HepG2 (cell line): ENCODE measurements around the gene TBC1D16. TPM values are rescaled to one million over a fixed set of nuclear protein-coding genes. Genes with fewer than 3 reads are reported as not detected.

Source experiments
- PATZ1 ChIP-seq: sonication (generic); formaldehyde crosslinking; IDR thresholded peaks from 2 replicates; pipeline ENCODE4 v1.4.0; 2020; ENCODE audit warnings: missing genetic modification reagents
- PRDM10 ChIP-seq: sonication (generic); formaldehyde crosslinking; IDR thresholded peaks from 2 replicates; pipeline ENCODE4 v1.4.0; 2020; ENCODE audit warnings: low read depth, missing genetic modification reagents
- RELA ChIP-seq: sonication (generic); formaldehyde crosslinking; IDR thresholded peaks from 2 replicates; pipeline ENCODE4 v1.4.0; 2020; ENCODE audit warnings: missing genetic modification reagents
- TCF7L2 ChIP-seq: IDR thresholded peaks from 2 replicates; pipeline ENCODE4 v1.6.1; 2011; ENCODE audit warnings: mild to moderate bottlenecking, low read depth, low read length, moderate library complexity
- ZHX2 ChIP-seq, 2 experiments: sonication (generic) in 1 of 2; formaldehyde crosslinking in 1 of 2; IDR thresholded peaks; 2 replicates each; pipeline versions ENCODE4 v1.6.1 to v1.9.0; 2014 to 2022; ENCODE audit warnings: antibody characterized with exemption in 1 of 2, borderline replicate concordance in 1 of 2, inconsistent platforms in 1 of 2, low read depth in 1 of 2, missing genetic modification reagents in 1 of 2
- ZNF224 ChIP-seq: sonication (generic); formaldehyde crosslinking; IDR thresholded peaks from 2 replicates; pipeline ENCODE4 v1.5.0; 2020; ENCODE audit warnings: mild to moderate bottlenecking, missing genetic modification reagents
- ZNF280D ChIP-seq: sonication (generic); formaldehyde crosslinking; IDR thresholded peaks from 2 replicates; pipeline ENCODE4 v1.5.1; 2020; ENCODE audit warnings: mild to moderate bottlenecking, missing genetic modification reagents
- ZNF574 ChIP-seq: sonication (generic); formaldehyde crosslinking; IDR thresholded peaks from 2 replicates; pipeline ENCODE4 v1.4.0; 2020; ENCODE audit warnings: missing genetic modification reagents
- polyA plus RNA-seq, 8 experiments: library from polyadenylated mRNA; depleted of rRNA in 3 of 8; stranded (reverse) in 7 of 8; unstranded in 1 of 8; fragments of >200 nt; fragmentation: Illumina TruSeq in 4 of 8; extraction: Trizol in 4 of 8; gene quantifications; 2 replicates each; pipeline versions ENCODE4 v1.2.1 to v1.2.3, GENCODE V29; 2011 to 2016; ENCODE audit warnings: low read depth in 4 of 8, missing spikeins in 1 of 8, mixed read lengths in 1 of 8; ENCODE audit not compliant: insufficient read depth in 1 of 8
- total RNA-seq, 5 experiments: library from RNA; depleted of rRNA; stranded (reverse); fragments of >200 nt; fragmentation: Illumina TruSeq; extraction: Trizol; gene quantifications; 2 replicates each; pipeline ENCODE4 v1.2.3, GENCODE V29; 2016; ENCODE audit warnings: low read depth in 1 of 5

TBC1D16 gene
- total and polyA plus RNA-seq, 2 of the 13 experiments (the other 11 are each of a cell fraction or from before 2014, with no cell fraction given): 14.9 to 24.9 TPM

GRCh38 chr17:79993390-79994227 lies 42.1 kb downstream of the TBC1D16 start (continued):
- TF ChIP-seq ZNF280D (CRISPR knock-in tag) (peak; percentile 96), PATZ1 (CRISPR knock-in tag) (peak; percentile 100), RELA (CRISPR knock-in tag) (no peak), ZNF574 (CRISPR knock-in tag) (peak; percentile 94), ZHX2 (IDR thresholded peaks at IDR 0.05; ENCODE audit: low read depth) (peak; percentile 83), ZHX2 (CRISPR knock-in tag; IDR thresholded peaks at IDR 0.05; ENCODE audit: borderline replicate concordance) (0 out of 2 replicates have a peak, but pooled peaks have one; percentile 58), PRDM10 (peak; percentile 83), ZNF224 (CRISPR knock-in tag) (peak; percentile 96), TCF7L2 (no peak)
